K562 (cell line): ENCODE measurements around the gene DMXL1. TPM values are rescaled to one million over a fixed set of nuclear protein-coding genes. Genes with fewer than 3 reads are reported as not detected.

Experiments used
- ARID1B ChIP-seq: fragments of 450-650 bp; IDR thresholded peaks from 2 replicates; pipeline ENCODE4 v1.6.1; 2016; ENCODE audit warnings: antibody characterized with exemption, mild to moderate bottlenecking, inconsistent platforms
- ATF2 ChIP-seq: sonication (generic); formaldehyde crosslinking; IDR thresholded peaks from 2 replicates; pipeline ENCODE4 v1.8.1; 2022; ENCODE audit warnings: missing genetic modification reagents
- CTCF ChIP-seq, 3 experiments: IDR thresholded peaks in 2 of 3; conservative IDR thresholded peaks in 1 of 3; 2 replicates each; pipeline ENCODE4 v1.5.1; 2011 to 2012; ENCODE audit warnings: low read length in 3 of 3, mild to moderate bottlenecking in 3 of 3, control low read depth in 2 of 3, improper control_type of control experiment in 1 of 3, inconsistent platforms in 1 of 3, low read depth in 1 of 3, mixed read lengths in 1 of 3, moderate library complexity in 1 of 3; ENCODE audit not compliant: insufficient read depth in 2 of 3
- EP300 ChIP-seq: IDR thresholded peaks from 2 replicates; pipeline ENCODE4 v1.6.1; 2012; ENCODE audit warnings: low read length, improper control_type of control experiment
- FOSL1 ChIP-seq: fragments of 200-800 bp; sonication (Bioruptor generic); conservative IDR thresholded peaks from 2 replicates; pipeline ENCODE4 v1.6.1; 2016; ENCODE audit warnings: missing genetic modification characterization, missing compliant biosample characterization
- FOXP1 ChIP-seq: sonication (generic); formaldehyde crosslinking; IDR thresholded peaks from 2 replicates; pipeline ENCODE4 v1.8.0; 2022; ENCODE audit warnings: mild to moderate bottlenecking, missing genetic modification reagents
- GABPB2 ChIP-seq: fragments of 250-450 bp; sonication (Bioruptor Pico); conservative IDR thresholded peaks from 2 replicates; pipeline ENCODE4 v1.5.1; 2021; ENCODE audit warnings: mild to moderate bottlenecking
- HNRNPUL1 ChIP-seq: fragments of 200-400 bp; formaldehyde crosslinking; IDR thresholded peaks from 2 replicates; pipeline ENCODE4 v1.6.1; 2017; ENCODE audit warnings: low read length
- JUND ChIP-seq, 2 experiments: IDR thresholded peaks; 2 replicates in 1 of 2; 3 replicates in 1 of 2; pipeline ENCODE4 v1.6.1; 2011; ENCODE audit warnings: borderline replicate concordance in 2 of 2, low read depth in 2 of 2, low read length in 2 of 2, improper control_type of control experiment in 1 of 2, missing biosample characterization in 1 of 2, missing genetic modification characterization in 1 of 2, missing genetic modification reagents in 1 of 2
- NR2F6 ChIP-seq: fragments of 450-650 bp; formaldehyde crosslinking; IDR thresholded peaks from 2 replicates; pipeline ENCODE4 v1.4.0; 2020; ENCODE audit warnings: mild to moderate bottlenecking
- POLR2A ChIP-seq: fragments of 450-650 bp; conservative IDR thresholded peaks from 2 replicates; pipeline ENCODE4 v1.6.1; 2016
- RAD51 ChIP-seq: fragments of 450-650 bp; IDR thresholded peaks from 2 replicates; pipeline ENCODE4 v1.7.1; 2016; ENCODE audit warnings: low read depth, mild to moderate bottlenecking, borderline replicate concordance
- SNAPC5 ChIP-seq: fragments of 250-450 bp; sonication (Bioruptor Pico); IDR thresholded peaks from 2 replicates; pipeline ENCODE4 v1.8.0; 2021; ENCODE audit warnings: moderate library complexity, mild to moderate bottlenecking, inconsistent platforms
- ZFP1 ChIP-seq: fragments of 450-650 bp; formaldehyde crosslinking; IDR thresholded peaks from 2 replicates; pipeline ENCODE4 v1.4.0; 2020; ENCODE audit warnings: mild to moderate bottlenecking, mixed read lengths
- ZNF146 ChIP-seq: IDR thresholded peaks from one replicate; pipeline ENCODE4 v1.6.1; 2018; ENCODE audit warnings: missing compliant biosample characterization; ENCODE audit not compliant: unreplicated experiment
- ZNF280B ChIP-seq: fragments of 250-450 bp; sonication (Bioruptor Pico); IDR thresholded peaks from 2 replicates; pipeline ENCODE4 v1.5.1; 2021; ENCODE audit warnings: mild to moderate bottlenecking
- ZNF316 ChIP-seq: fragments of 450-650 bp; IDR thresholded peaks from 2 replicates; pipeline ENCODE4 v1.6.1; 2016
- ZNF449 ChIP-seq: fragments of 250-450 bp; sonication (Bioruptor Pico); IDR thresholded peaks from 2 replicates; pipeline ENCODE4 v1.8.0; 2022; ENCODE audit warnings: moderate library complexity, mild to moderate bottlenecking, inconsistent platforms
- ZNF507 ChIP-seq: conservative IDR thresholded peaks from 2 replicates; pipeline ENCODE4 v1.6.1; 2017; ENCODE audit warnings: missing genetic modification characterization, missing compliant biosample characterization
- polyA plus RNA-seq, 8 experiments: library from polyadenylated mRNA; depleted of rRNA in 4 of 8; stranded (reverse) in 5 of 8; unstranded in 3 of 8; fragments of >200 nt; fragmentation: Nextera tagmentation in 2 of 8; fragmentation: Illumina TruSeq in 1 of 8; extraction: Ambion mirVana in 2 of 8; extraction: Trizol in 1 of 8; gene quantifications; 2 replicates each; pipeline versions ENCODE4 v1.2.1 to v1.2.3, GENCODE V29; 2011 to 2014; ENCODE audit warnings: inconsistent platforms in 1 of 8, missing spikeins in 1 of 8
- total RNA-seq, 7 experiments: library from RNA; depleted of rRNA in 6 of 7; stranded (reverse); fragments of >200 nt in 6 of 7; fragmentation: Illumina TruSeq in 2 of 7; extraction: Trizol in 2 of 7; gene quantifications; 2 replicates each; pipeline versions ENCODE4 v1.2.1 to v1.2.3, GENCODE V29; 2011 to 2021; ENCODE audit warnings: low replicate concordance in 1 of 7

Gene DMXL1
- total and polyA plus RNA-seq, 9 of the 15 experiments (the other 6 are each of a cell fraction or from before 2014, with no cell fraction given), result 8.3 to 40.3 (median 30.6) TPM

GRCh38 chr5:119036101-119036762 is 34.7 kb upstream of the DMXL1 start (continued):
- TF ChIP-seq JUND (IDR thresholded peaks at IDR 0.05; ENCODE audit: borderline replicate concordance, low read depth, low read length) (peak; percentile 84), JUND (tag; IDR thresholded peaks at IDR 0.05; ENCODE audit: borderline replicate concordance, low read depth, low read length) (peak; percentile 70; the same call in 2 of the 3 replicates), SNAPC5 (CRISPR knock-in tag) (no peak), ZFP1 (CRISPR knock-in tag) (no peak), CTCF (IDR thresholded peaks at IDR 0.05 in 2 of 3, conservative IDR thresholded peaks at IDR 0.05 in 1 of 3; ENCODE audit: insufficient read depth in 2 of 3, low read depth in 1 of 3, low read length in 3 of 3) (no peak), ZNF146 (no peak), POLR2A (no peak), RAD51 (no peak), ZNF280B (no peak), HNRNPUL1 (no peak), NR2F6 (CRISPR knock-in tag) (no peak), EP300 (no peak), ATF2 (no peak), ARID1B (peak; percentile 71), ZNF507 (tag) (no peak), GABPB2 (CRISPR knock-in tag) (no peak), FOXP1 (CRISPR knock-in tag) (no peak), ZNF316 (no peak), FOSL1 (tag) (peak; percentile 98), ZNF449 (CRISPR knock-in tag) (no peak)
